OCI-M1 (cell line): ENCODE data around the gene SEL1L.
"Not testable (repeated sequence)": the region's sequence is repeated elsewhere in the genome, so short reads cannot be mapped to it uniquely, and the experiment has no call there.

ENCODE experiments used
- DNase-seq: peaks from one replicate; lab custom pipeline; 2025; lab: John Stamatoyannopoulos, UW

The SEL1L gene

DNA sequence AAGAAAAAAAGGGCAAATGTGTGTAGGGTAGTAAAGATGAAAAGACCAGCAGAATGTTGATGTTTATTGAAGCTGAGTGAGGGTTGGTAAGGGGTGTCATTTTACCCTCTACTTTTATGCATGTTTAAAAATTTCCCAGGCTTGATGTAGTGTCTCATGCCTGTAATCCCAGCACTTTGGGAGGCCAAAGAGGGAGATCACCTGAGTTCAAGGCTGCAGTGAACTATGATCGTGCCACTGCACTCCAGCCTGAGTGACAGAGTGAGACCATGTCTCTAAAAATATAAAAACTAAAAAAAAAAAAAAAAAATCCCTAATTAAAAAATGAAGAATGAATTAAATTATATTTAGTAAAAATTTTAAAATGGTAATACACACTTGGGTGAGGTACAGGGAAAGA is 8.5 kb downstream of the SEL1L start:
- DNase-seq, result no peak

DNA sequence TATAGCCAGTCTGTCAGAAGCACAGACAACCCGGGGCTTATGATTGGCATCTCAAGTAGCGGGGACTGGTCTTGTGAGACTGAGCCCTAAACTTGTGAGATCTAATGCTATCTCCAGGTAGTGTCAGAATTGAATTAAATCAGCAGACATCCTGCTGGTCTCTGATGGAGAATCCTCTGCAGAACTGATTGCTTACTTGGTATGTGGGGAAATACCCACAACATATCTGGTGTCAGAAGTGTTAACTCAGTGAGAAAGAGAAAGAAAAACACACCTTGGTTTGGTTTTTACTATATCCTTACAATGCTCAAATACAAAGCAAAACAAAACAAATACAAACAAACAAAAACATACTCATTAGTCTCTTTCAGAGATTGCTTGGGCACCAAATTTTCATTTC is 10.0 kb downstream of the SEL1L start:
- DNase-seq, result no peak

- DNase-seq, result no peak
These were observed 10.6 kb downstream of the SEL1L start for GRCh38 chr14:81523016-81523415.

- no peak for DNase-seq
These were observed 12.3 kb downstream of the SEL1L start for GRCh38 chr14:81521356-81521755.

DNA sequence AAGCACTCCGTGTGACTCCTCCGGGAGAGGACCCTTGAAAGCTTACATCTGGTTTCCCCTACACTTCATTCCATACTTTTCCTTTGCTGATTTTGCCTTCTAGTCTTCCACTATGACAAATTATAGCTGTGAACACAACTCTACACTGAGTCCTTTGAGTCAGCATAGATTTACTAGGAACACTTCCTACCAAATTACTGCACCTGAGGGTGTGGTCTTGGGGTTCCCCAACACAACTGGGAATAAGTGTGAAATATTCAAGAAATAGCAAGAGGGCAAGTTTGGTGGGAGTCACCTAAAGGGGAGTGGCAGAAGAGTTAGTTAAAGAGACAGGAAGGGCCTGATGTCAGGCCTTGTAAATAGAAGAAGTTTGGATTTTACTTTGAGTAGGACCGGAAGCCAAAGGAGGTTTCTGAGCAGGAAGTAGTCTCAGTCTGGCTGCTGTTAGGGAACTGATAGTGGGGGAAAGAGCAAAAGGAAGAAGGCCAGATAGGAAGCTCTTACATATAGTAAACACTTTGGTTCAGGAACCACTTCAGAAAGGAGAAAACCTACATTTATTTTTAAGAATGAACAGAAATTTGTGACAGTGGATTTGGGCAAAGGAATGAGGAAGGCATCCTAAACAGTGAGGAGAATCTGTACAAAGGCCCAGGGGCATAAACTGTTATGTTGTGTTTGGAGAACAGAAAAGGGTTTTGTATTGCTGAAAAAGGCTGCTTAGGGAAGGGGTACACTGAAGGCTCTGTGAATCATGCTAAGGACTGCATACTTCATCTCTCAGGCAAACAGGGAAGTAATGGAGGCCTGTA is 14.2 kb downstream of the SEL1L start:
- peak; percentile 76 for DNase-seq

- no peak for DNase-seq
These were observed 15.8 kb downstream of the SEL1L start for GRCh38 chr14:81517798-81518398.

- no peak for DNase-seq
These were observed 16.5 kb downstream of the SEL1L start for GRCh38 chr14:81516986-81517797.

DNA sequence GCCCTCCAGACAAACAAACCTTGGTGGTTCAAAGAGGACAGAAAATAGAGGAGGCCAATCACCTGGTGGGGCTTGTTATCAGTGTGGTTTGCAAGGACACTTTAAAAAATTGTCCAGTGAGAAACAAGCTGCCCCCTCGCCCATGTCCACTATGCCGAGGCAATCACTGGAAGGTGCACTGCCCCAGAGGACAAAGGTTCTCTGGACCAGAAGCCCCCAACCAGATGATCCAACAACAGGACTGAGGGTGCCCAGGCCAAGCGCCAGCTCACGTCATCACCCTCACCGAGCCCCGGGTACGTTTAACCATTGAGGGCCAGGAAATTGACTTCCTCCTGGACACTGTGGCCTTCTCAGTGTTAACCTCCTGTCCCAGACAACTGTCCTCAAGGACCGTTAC is 17.7 kb downstream of the SEL1L start:
- not testable (repeated sequence) for DNase-seq

- not testable (repeated sequence) for DNase-seq
These were observed 20.8 kb downstream of the SEL1L start for GRCh38 chr14:81512826-81513225.

DNA sequence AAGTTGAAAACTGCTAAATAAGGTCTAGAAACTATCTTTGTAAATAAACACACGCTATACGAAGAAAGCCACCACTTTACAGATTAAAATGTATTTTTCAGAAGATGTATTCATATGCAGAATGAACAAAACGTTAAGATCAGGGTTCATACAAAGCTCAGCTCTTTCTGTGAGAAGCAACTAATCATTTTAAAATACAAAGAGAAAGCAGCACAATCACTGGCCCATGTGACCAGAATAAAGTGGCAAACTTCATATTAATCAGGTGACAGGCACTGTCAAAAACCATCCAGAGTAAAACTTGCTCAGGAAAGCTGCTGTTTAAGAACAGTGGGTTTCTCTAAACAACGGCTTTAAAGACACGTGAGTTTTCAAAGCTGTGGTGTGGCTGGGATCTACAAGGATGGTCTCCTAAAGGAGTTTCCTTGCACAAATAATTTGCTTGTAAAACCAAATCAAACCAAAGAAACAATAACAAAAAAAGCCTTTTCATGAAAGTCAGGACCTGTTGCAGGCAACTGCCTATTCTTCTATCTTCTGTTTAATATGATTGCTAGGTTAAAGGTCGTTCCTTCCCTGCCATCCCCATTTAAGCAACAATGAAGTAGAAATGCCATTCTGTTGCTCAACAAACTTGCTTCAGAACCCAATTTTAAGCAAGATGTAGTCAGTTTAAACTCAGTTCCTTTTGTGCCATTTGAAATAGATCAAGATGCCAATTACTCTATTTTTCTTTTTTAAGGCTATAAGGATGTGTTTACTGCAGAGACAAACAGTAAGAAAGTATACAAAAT is 22.3 kb downstream of the SEL1L start:
- DNase-seq, result no peak

DNA sequence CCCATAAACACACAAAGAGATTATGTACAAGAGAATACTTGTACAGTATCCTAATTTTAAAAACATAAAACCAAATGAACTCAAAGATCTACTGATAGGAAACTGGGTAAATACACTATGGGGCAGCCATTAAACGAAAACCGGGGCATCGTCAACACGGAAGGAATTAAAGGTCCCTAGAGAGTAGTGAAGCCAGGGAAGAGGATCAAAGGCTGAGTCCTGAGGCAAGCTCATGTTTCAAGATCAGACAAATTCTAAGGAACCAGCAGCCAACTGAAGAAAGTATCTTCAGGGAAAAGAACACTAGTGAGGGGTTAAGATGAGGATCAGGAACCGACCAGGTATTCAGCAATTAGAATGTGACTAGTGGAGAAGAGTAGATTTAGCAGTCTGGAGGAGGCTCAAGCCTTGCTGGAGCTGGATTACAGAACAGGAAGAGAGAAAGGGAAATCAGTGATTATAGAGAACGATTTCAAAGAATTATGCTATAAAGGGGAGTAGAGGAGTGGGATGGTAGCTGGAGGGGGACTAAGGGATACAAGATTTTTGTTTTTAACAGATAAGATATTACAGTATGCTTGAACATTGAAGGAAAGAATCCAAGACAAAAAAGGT is 23.7 kb downstream of the SEL1L start:
- no peak for DNase-seq

GRCh38 chr14:81509321-81509720 is 24.3 kb downstream of the SEL1L start:
- no peak for DNase-seq

DNA sequence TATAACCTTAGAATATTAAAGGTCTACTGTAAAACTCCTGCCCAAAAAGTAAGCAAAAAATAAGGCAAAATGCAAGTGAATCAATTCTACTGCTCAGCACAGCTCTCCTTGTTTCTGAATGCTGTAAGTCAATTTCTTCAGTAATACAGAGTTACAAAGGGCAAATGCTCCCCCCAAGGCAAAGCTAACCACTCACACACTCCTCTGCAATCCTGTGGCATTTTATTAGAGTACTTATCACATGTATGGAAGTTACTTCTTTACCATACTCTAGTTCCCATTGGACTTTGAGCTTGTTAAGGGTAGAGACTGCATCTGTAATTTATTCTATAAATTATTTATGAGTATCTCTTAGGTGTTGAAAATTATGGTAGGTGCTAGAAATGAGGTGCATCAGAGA is 27.2 kb downstream of the SEL1L start:
- DNase-seq, result no peak

- DNase-seq, result no peak
These were observed 28.8 kb downstream of the SEL1L start for GRCh38 chr14:81504864-81505263.

DNA sequence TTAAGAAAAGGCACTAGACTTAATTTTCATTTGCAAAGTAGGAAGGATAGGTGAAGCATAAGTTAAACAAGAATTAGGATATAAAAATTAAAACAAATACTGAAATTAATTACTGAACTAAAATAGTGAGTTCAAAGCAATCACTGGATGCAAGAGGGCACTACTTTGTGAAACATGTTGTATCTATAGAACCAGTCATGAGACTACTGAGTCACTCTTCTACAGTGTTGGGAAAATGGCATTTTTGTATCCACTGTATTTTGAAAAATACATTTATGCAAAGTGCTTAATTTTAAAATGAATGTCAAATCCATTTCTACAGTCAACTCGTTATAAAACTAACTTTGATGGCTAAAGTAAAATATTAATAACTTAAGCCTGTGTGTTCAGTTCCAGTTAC is 47.9 kb downstream of the SEL1L start:
- no peak for DNase-seq

DNA sequence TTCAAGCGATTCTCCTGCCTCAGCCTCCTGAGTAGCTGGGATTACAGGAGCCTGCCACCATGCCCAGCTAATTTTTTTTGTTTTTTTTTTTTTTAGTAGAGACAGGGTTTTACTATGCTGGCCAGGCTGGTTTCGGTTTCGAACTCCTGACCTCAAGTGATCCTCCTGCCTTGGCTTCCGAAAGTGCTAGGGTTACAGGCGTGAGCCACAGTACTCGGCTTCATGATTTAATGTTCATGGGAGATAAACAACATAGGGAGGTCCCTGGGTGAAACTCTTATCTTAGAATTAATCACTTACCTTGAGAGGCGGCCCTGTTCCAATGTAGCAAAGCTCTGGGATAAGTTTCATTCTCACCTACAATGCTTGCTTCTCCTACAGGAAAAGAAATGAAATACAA is 48.3 kb downstream of the SEL1L start:
- no peak for DNase-seq

DNA sequence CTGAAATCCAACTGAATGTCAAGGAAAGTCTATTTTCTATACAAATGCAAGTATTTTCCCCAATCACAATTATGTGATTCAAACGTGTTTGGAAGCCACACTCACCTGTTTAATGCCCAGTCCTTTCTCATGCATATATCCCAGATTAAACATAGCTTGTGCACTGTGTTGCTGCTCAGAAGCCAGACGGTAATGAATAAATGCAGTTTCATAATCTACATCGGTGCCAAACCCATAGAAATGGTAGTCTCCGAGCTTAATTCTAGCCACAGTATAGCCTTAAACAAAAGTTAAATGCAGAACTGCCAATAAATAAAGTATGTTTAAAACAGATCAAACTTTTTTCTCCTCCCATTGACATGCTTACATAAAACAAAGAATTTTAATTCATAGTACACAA is 49.5 kb downstream of the SEL1L start:
- DNase-seq, result no peak

DNA sequence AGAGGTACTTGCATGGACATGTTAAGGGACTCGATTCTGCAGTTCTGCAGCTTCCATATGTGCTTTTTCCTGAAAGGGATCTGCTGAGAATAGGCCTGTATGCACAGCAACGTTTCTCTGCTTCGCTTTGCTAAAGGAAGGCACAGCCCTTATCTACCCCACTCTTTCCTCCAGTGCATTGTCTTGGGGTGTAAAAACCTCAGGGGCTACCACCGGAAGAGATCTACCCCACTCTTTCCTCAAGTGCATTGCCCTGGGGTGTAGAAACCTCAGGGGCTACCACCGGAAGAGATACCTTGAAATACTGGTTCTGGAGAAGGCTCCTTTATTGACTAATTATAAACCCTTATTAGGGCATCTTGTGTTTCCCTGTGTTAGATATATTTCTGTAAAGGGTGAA is 52.9 kb downstream of the SEL1L start:
- DNase-seq, result no peak

DNA sequence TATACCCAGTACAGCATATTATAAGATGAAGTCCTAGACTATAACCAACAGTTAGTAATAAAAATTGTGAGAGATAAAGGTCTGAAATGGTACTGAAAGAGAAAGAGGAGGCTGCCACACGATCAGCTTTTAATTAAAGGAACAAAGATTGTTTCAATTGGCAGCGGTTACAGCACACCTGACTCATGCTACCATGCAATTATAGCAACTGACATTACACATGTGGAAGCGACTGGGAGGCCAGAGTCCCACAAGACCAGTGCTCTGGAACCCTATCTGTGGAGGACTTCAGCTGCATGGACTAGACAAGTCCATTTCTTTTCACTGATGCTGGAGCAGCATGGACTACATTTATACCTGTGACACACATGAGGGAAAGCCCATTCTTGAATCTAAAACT is 55.2 kb downstream of the SEL1L start:
- no peak for DNase-seq

GRCh38 chr14:81476816-81477215 is 56.8 kb downstream of the SEL1L start:
- no peak for DNase-seq

GRCh38 chr14:81474685-81475324 is 58.8 kb downstream of the SEL1L start:
- peak; percentile 24 for DNase-seq
